ENCODE measurements around the gene MAP1LC3B. TPM values are rescaled to one million over a fixed set of nuclear protein-coding genes. Genes with fewer than 3 reads are reported as not detected.
"Not testable (repeated sequence)": the region's sequence is repeated elsewhere in the genome, so short reads cannot be mapped to it uniquely, and the experiment has no call there.

The MAP1LC3B gene
- total RNA-seq, 1 donor from 2014 or later = 36.1 TPM

GRCh38 chr16:87380881-87381280 lies 11.3 kb upstream of the MAP1LC3B start:
- no peak for DNase-seq

DNA sequence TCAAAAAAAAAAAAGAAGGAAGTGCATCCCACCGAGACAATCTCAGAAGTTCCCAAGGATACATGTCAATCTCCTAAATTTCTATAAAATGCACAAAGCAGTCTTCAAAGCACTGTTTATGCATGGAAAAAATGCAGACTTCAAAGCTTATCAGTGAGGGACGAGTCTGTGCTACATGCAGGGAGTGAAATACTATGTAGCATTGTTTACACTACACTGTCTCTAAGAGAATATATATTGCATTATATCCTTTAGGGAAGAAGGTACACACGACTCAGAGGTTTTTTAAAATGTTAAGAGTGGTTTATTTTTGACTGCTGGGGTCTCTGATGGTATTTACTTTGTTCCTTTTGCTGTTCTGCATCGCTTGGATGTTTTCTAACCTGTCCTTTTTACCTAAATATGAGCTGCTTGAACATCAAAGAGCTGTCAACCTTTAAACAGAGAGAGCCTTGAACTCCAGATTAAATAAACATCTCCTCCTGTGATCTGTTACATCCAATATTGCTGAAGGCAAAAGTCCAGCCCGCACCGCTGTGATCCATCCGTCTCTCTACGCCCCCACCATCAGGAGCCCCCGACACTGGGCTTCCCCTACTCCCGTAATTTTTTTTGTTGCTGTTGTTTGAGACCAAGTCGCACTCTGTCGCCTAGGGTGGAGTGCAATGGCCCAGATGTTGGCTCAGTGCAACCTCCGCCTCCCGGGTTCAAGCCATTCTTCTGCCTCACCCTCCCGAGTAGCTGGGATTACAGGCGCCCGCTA lies 9.9 kb upstream of the MAP1LC3B start:
- DNase-seq = no peak

GRCh38 chr16:87383505-87384161 lies 8.5 kb upstream of the MAP1LC3B start, which contains the start of gene FBXO31:
TSS of gene FBXO31 (minus strand) at chr16:87383776. CDS start at chr16:87383744, 32 bp downstream.
- DNase-seq = peak; percentile 93

DNA sequence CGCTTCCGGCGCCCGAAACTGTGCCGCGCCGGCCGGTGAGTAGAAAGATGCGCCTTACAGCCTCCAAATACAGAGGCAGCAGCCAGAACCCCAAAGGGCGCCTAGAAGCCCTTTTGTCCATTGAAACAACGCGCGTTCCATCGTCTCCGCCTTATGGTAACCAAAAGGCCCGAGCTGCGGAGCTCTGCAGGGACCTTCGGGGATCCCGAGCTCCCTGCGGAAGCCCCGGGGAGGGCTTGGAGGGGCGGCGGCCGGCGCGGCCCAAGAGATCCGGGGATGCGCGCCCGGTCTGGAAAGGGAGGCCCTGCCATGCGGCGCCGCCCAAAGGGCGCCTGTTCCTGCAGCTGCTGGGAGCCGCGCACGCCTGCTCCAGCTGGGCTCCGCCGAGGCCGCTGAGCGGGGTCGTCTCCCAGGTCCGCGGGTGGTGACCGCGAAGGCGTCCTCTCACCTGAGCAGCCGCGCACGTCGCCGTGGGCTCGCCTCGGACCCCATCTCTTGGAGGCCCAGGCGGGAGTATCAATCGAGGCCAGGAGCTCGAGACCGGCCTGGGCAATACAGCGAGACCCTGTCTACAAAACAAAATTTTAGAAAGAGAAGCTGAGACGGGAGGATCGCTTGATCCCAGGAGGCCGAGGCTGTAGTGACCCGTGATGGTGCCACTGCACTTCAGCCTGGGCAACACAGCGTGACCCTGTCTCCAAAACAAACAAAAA lies 7.8 kb upstream of the MAP1LC3B start:
- peak; percentile 44 for DNase-seq

GRCh38 chr16:87384875-87385167 lies 7.3 kb upstream of the MAP1LC3B start:
- DNase-seq = not testable (repeated sequence)

GRCh38 chr16:87387942-87388817 lies 4.0 kb upstream of the MAP1LC3B start:
- peak; percentile 99 for DNase-seq

DNA sequence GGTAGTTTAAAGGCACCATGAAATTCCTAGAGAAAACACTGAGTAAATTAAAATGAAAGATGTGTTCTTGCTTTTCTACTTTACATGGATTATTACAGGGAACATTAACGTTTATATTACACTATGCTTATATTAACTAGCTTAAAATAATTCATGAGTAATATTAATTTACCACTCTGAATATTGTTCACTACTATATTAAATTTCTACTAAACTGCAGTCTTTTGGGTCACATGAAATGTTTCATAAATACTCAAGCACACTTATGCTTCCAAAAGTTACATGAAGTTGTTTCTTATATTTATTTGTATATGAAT lies 3.4 kb upstream of the MAP1LC3B start:
- DNase-seq = no peak

DNA sequence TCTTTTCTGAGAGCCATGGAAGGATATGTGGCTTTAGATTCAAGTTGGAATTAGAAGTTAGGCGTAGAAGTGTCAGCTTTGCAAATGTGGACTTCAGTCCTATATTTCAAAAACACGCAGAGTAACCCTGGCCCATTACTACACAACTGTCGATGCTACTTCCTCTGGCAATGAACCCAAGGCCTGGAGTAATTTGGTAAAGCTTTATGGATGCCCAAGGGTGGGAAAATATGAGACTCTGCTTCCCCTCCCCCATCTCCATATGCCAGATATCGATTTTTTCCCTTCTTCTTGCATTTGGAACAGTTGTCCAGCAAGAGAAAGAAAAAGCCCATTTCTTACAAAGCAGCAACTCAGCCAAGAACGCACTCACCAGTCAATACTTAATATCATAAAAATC lies 2.9 kb upstream of the MAP1LC3B start:
- no peak for DNase-seq

GRCh38 chr16:87389914-87390313 lies 2.2 kb upstream of the MAP1LC3B start:
- DNase-seq = not testable (repeated sequence)

DNA sequence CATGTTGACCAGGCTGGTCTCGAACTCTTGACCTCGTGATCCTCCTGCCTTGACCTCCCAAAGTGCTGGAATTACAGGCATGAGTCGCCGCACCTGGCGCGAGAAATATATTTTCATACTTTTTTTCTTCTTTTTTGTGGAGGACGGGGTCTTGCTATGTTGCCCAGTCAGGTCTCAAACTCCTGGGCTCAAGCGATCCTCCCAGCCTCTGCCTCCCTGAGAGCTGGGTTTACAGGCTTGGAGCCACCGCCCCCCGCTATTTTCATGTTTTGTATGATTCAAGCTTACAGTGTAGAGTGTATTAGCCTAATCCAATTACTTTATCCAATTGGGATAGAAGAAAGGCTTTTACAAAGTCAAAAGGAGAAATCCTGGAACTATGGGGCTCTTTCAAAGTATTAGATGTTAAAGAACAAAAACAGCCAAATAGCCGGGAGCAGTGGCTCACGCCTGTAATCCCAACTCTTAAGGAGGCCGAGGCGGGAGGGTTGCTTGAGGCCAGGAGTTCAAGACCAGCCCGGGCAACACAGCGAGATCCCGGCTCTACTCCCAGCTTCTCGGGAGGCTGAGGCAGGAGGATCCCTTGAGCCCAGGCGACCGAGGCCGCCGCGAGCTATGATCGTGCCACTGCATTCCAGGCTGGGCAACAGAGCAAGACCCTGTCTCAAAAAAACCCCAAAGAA lies 1.4 kb upstream of the MAP1LC3B start:
- no peak for DNase-seq

DNA sequence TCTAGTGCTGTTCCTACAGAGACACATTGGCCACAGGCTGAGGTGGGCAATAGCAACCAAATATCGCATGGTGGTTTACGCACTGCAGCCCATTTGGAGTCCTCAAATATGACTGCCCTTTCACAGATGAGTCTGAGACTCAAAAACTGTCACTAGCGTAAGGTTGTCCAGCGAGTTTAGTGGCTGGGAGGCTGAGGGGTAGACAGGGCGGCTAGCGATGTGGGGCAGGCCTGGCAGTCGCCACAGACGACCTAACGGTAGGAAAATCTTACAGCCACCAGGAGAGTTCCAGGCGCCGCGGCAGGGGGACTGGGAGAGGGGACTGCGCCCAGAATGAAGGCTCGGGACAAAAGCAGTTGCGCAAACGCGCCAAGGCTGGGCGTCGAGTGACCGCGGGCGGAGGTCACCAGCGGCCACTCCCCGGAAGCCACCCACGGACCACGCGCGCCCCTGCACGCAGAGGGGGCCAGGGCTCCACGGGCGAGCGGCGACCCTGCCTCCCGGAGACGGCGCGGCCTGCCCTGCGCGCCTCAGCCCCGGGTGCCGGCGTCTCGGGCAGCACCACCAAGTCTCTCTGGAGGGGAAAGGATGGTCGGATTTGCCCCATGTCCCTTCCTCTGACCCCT lies 699 bp upstream of the MAP1LC3B start:
- DNase-seq = no peak

DNA sequence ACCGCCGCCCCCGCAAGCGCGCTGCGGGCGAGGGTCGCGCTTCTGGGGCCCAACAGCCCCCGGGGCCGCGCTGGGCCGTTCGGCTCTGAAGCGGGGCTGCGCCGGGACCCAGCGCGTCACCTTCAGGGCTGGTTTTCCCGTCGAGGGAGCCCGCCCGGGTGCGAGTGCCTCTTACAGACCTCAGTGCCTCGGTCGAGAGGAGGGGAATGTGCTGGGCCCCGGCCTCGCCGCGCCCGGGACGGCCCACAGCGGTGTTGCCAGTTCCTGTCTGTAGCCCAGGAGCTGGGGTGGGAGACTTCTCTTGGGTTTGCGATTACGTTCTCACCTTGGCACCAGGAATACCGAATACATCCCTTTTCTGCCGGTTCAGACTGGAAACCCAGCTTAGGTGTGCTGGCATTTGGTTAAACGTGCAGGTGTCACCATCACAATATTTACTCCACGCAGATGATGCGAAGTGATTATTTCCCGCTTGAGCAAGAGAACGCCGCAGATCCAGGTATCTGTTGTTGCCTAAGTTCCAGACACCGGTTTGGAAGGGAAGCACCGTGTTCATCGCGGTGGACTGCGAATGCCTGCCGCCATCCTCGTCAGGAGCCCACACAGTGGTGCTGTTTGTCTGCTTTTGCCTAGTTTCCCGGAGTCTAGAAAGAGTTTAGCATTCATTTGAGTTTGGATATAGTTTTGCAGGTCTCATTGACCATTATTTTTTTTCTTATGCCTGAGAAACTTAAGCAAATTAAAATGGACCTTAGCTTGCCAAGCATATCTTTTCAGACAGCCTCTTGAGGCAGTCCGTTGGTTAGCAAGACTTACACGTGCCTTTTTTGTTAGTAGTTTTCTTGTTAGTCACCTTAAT lies 914 bp downstream of the MAP1LC3B start:
- peak; percentile 42 for DNase-seq

DNA sequence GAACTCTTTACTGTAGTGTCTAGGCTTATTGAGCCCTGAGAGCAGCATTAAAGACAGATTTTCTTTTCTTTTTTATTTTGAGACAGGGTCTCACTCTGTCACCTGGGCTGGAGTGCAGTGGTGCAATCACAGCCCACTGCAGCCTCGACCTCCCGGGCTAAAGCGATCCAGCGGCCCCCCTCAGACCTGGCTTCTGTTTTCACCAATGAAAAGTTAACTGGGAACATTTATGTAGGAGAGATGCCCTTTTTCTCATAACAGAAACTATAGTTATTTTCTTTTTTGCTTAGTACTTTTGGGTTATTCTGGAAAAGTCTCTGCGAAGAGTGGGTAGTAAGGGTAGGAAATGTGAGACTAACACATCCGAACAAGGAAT lies 1.5 kb downstream of the MAP1LC3B start:
- no peak for DNase-seq

DNA sequence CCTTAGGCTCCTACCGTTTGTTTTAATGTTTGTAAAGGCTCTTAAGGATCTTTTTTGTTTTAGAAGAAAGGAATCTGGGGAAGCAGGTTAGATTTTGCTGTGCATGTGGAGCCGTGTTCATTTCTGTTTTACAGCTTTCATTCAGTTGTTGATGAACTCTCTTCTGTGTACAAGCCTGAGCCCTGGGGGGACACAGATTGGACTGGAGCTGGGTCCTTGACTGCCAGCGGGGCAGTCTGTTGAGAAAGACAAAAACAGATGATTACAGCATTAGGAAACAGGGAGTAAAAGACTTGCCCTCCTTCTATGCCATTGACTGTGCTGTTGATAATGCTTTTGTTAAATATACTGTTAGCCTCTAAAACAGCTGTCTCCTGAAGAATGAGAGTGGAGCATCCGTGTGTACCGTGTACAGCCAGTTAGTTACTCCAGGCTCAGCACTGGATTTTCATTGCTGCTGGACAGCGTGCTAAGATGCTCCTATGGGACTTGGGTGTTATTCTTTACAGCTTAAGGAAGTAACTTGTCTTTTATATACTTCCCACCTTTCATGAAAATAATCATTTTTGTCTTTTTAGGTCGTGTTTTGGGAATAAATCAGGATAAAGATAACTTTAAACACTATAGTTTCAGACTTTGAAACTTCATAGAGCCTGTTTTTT lies 3.2 kb downstream of the MAP1LC3B start:
- DNase-seq = no peak

- no peak for DNase-seq
Observed at GRCh38 chr16:87404764-87405625, 12.9 kb downstream of the MAP1LC3B start.

DNA sequence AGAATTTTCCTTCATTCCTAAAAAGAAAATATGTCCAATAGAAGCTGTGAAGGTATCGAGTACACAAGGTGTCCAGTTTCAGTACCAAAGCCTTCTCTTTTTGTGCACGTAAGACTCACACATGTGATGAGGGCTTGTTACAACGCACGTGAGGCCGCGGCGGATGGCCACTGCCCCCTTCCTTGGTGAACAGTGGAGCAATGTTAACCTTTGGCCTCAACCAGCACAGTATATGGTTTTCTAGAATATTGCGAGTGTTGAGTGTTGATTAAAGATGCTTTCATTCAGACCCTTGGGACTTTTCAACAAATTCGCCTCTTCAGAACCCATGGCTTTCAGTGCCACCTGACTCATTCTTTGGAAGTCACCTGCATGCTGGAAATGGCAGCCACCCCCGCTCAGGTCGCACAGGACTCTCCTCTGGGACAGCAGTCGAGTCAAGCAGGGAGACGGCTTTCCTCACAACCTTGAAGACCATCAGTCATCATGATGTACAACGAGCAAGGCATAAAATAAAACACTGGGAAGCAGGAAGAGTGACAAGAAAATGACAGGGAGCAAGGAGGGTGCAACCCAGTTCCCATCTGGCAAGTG lies 14.5 kb downstream of the MAP1LC3B start:
- DNase-seq = no peak

DNA sequence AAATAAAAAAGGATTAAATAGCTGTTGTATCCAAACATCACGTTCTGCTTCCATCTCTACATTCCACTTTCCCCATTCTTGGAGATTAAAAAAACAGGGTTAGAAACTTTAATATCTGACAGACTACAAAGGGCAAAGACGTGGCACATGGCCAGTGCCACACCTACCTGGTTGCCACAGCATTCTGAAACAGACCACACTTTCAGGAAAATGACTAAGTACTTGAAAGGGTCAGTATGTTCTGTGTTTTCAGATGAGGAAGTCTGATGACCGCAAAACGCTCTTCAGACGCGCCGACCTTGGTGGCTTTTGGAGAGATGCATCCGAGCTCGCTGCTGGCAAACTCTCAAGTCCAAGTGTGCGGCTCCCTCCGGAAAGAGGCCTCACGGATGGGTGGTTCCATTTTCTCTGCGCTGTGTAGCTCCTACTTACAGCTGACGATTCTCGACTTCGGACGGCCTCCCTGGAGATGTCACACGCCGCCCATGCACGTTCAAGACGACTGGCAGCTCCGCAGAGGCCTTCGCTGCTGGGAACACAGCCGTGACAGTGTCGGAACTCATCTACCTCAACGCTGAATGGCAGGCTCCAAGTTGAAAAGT lies 15.5 kb downstream of the MAP1LC3B start:
- DNase-seq = no peak

DNA sequence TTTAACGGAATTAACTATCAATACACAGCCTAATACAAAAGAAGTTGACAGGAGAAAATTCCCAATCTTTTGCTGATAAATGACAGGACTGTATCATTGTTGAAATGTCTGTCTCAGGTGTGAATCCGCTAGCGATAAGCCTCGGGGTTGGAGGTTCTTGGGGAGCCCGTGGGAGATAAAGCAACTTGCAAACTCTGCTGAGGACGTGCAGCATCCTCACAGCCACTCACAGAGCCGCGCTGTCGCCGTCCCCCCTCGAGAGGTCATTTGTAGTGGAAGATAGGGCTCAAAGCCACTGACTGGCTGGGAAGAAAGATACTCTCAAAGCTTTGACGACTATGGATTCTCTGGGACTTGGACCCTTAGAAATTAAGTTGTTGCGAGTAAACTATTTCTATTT lies 17.0 kb downstream of the MAP1LC3B start:
- no peak for DNase-seq

Measured in skin of body (tissue), 2 donors.